ENCODE results near the gene SCYGR5.

- TF ChIP-seq CTCF (tag by site-specific recombination; IDR thresholded peaks at IDR 0.05): no peak
- TF ChIP-seq ZFP3 (tag by site-specific recombination; IDR thresholded peaks at IDR 0.05; ENCODE audit: low read depth): no peak
- no peak for TF ChIP-seq ZNF639 (tag by site-specific recombination; IDR thresholded peaks at IDR 0.05)
- TF ChIP-seq ZNF184 (tag by site-specific recombination; IDR thresholded peaks at IDR 0.05): no peak
- TF ChIP-seq ZBTB10 (tag by site-specific recombination; IDR thresholded peaks at IDR 0.05): no peak
- no peak for TF ChIP-seq ZNF398 (tag by site-specific recombination; IDR thresholded peaks at IDR 0.05)
- no peak for TF ChIP-seq ZNF140 (tag by site-specific recombination; IDR thresholded peaks at IDR 0.05)
- no peak for TF ChIP-seq YY1 (tag by site-specific recombination; IDR thresholded peaks at IDR 0.05)
- TF ChIP-seq TCF7L2 (IDR thresholded peaks at IDR 0.05; ENCODE audit: borderline replicate concordance, low read depth, low read length): no peak
- TF ChIP-seq OVOL3 (tag by site-specific recombination; IDR thresholded peaks at IDR 0.05): no peak
Observed at GRCh38 chr2:227677928-227678327, 11.3 kb downstream of the SCYGR5 start.

All from HEK293 (cell line).